Calu3 (cell line): ENCODE results near the gene C22orf15. TPM values are rescaled to one million over a fixed set of nuclear protein-coding genes. Genes with fewer than 3 reads are reported as not detected.

Source experiments
- BruUV-seq: library from RNA; stranded (reverse); fragments of 400-500 nt; replicated peaks from 2 replicates; lab custom pipeline; 2021; lab: Mats Ljungman, UMichigan
- CTCF ChIA-PET: fragments of 300-600 bp; sonication (Branson Sonifier 250); formaldehyde crosslinking; loops from one replicate; lab custom pipeline; 2022; ENCODE audit warnings: antibody characterized with exemption; lab: Charles Lee
- DNase-seq: peaks from one replicate; pipeline ENCODE4 v3.0.0; 2022
- H3K27ac Mint-ChIP-seq: one replicate; pipeline ENCODE4 v1.8.0; 2022; ENCODE audit warnings: mixed read lengths; ENCODE audit not compliant: unreplicated experiment
- H3K27me3 Mint-ChIP-seq: one replicate; pipeline ENCODE4 v1.8.0; 2022; ENCODE audit warnings: mixed read lengths; ENCODE audit not compliant: unreplicated experiment
- H3K36me3 Mint-ChIP-seq: one replicate; pipeline ENCODE4 v1.8.0; 2022; ENCODE audit warnings: mild to moderate bottlenecking, moderate library complexity, mixed read lengths; ENCODE audit not compliant: insufficient read depth, unreplicated experiment
- H3K4me1 Mint-ChIP-seq: one replicate; pipeline ENCODE4 v1.8.0; 2022; ENCODE audit warnings: mild to moderate bottlenecking, low read depth, mixed read lengths; ENCODE audit not compliant: unreplicated experiment
- H3K4me3 Mint-ChIP-seq: one replicate; pipeline ENCODE4 v1.8.0; 2022; ENCODE audit warnings: mild to moderate bottlenecking, low read depth, moderate library complexity, mixed read lengths; ENCODE audit not compliant: unreplicated experiment
- H3K9me3 Mint-ChIP-seq: one replicate; pipeline ENCODE4 v1.8.0; 2022; ENCODE audit warnings: low read depth, mixed read lengths; ENCODE audit not compliant: unreplicated experiment
- CTCF ChIP-seq: fragments of 200-600 bp; IDR thresholded peaks from one replicate; pipeline ENCODE4 v1.8.0; 2022; ENCODE audit warnings: antibody characterized with exemption; ENCODE audit not compliant: unreplicated experiment
- intact Hi-C: fragments of 100-400 bp; cut with micrococcal nuclease; formaldehyde crosslinking; loops from one replicate; pipeline ENCODE4 v1.10.0; 2022; ENCODE audit not compliant: unreplicated experiment
- total RNA-seq: library from RNA; stranded (reverse); gene quantifications from 2 replicates; pipeline ENCODE4 v1.2.3, GENCODE V29; 2022

The C22orf15 gene
- total RNA-seq, 1 experiment from 2014 or later: not detected

- no TSS peak for BruUV-seq
- TF ChIP-seq CTCF: no peak
- Mint-ChIP-seq H3K27ac (peak overlapping the region; percentile 78), H3K36me3 (peaks cover 28% of the 10 kb centered on the region), H3K9me3 (no peaks in the 10 kb centered on the region), H3K4me1 (peaks cover 30% of the 10 kb centered on the region), H3K4me3 (peak overlapping the region; percentile 90), H3K27me3 (no peaks in the 10 kb centered on the region)
- CTCF ChIA-PET: interaction anchor here (0.7 kb wide), 1 partner anchor 942 kb away, joined by 8 read pairs; no protein-coding TSS in a partner anchor
- no peak for DNase-seq
- intact Hi-C loops: no loop called here
These were observed 12.9 kb upstream of the C22orf15 start for GRCh38 chr22:23749841-23750301.

GRCh38 chr22:23750367-23750713, 12.4 kb upstream of the C22orf15 start:
- no peaks in the 10 kb centered on the region for H3K27me3 Mint-ChIP-seq
- peaks cover 30% of the 10 kb centered on the region for H3K4me1 Mint-ChIP-seq
- no peaks in the 10 kb centered on the region for H3K9me3 Mint-ChIP-seq
- H3K27ac Mint-ChIP-seq: peak overlapping the region; percentile 78
- peak overlapping the region; percentile 90 for H3K4me3 Mint-ChIP-seq
- intact Hi-C loops: no loop called here
- CTCF ChIA-PET: interaction anchor here (1.0 kb wide), 1 partner anchor 12 kb away, joined by 8 read pairs; no protein-coding TSS in a partner anchor
- TSS peak; percentile 76 for BruUV-seq
- H3K36me3 Mint-ChIP-seq: peaks cover 26% of the 10 kb centered on the region
- TF ChIP-seq CTCF: no peak
- no peak for DNase-seq

GRCh38 chr22:23750714-23751440, 11.9 kb upstream of the C22orf15 start, which contains the start of gene ZNF70:
TSS of gene ZNF70 (minus strand) at chr22:23751112. CDS start at chr22:23745140, 5,972 bp downstream.
- H3K4me3 Mint-ChIP-seq: peak within 1 kb of the TSS; percentile 90
- BruUV-seq: no TSS peak
- TF ChIP-seq CTCF: no peak
- CTCF ChIA-PET: interaction anchor here (1.0 kb wide), 1 partner anchor 11 kb away, joined by 8 read pairs; no protein-coding TSS in a partner anchor
- intact Hi-C loops: no loop called here
- H3K27ac Mint-ChIP-seq: peak within 1 kb of the TSS; percentile 78
- H3K4me1 Mint-ChIP-seq: peaks cover 27% of the 10 kb centered on the region
- no peaks in the 10 kb centered on the region for H3K9me3 Mint-ChIP-seq
- no peaks in the 10 kb centered on the region for H3K27me3 Mint-ChIP-seq
- peaks cover 26% of the 10 kb centered on the region for H3K36me3 Mint-ChIP-seq
- DNase-seq: peak; percentile 93

GRCh38 chr22:23751441-23751996, 11.3 kb upstream of the C22orf15 start:
- Mint-ChIP-seq H3K4me1 (peaks cover 20% of the 10 kb centered on the region), H3K27me3 (no peaks in the 10 kb centered on the region), H3K27ac (peak overlapping the region; percentile 78), H3K9me3 (no peaks in the 10 kb centered on the region), H3K36me3 (peaks cover 26% of the 10 kb centered on the region), H3K4me3 (peak overlapping the region; percentile 90)
- BruUV-seq: no TSS peak
- CTCF ChIA-PET: interaction anchor here (1.0 kb wide), 1 partner anchor 10 kb away, joined by 8 read pairs; no protein-coding TSS in a partner anchor
- peak; percentile 60 for DNase-seq
- intact Hi-C loops: no loop called here
- no peak for TF ChIP-seq CTCF
